ENCODE data around the gene TBP. TPM values are rescaled to one million over a fixed set of nuclear protein-coding genes. Genes with fewer than 3 reads are reported as not detected.

Gene TBP
- total RNA-seq, 1 experiment from 2014 or later, result 15.7 TPM

DNA sequence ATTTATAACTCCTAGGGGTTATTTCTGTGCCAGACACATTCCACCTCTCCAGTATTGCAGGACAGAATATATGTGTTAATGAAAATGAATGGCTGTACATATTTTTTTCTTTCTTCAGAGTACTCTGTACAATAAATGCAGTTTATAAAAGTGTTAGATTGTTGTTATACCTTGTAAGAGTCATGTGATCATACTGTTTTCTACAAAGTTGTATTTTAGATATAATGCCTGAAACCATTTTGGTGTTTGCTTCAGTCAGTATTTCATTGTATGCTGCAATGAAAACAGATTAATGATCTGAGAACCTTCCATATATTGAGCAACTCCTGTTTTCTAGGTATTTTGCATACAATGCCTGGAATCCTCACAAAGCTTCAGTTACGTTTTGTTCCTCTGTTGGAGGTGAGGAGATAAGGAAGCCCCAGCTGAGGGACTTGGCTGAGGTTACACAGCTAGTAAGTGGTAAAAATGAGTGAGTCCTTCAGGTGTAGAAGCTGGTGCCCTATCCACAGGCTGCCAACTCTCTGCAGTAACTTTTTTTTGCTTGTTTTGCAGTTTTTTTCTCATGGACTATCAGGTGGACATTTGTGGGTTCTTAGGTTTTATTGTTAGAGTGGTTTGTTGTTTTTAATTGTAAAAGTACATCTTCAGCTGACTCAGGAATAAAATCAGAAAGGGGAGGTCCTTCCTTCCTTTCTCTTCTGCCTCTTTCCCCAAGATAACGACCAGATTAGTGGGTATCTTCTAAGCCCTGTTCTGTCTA lies 18.7 kb downstream of the TBP start:
- Histone ChIP-seq H3K4me1 (ENCODE audit: insufficient read depth, low read length) (no peaks in the 10 kb centered on the region), H3K79me2 (ENCODE audit: low read length) (no peaks in the 10 kb centered on the region), H3K36me3 (ENCODE audit: low read depth, low read length) (peaks cover 18% of the 10 kb centered on the region; the same call in 1 of the 2 replicates), H4K20me1 (ENCODE audit: low read length) (no peaks in the 10 kb centered on the region), H2AFZ (ENCODE audit: low read length) (no peak overlapping the region), H3K9ac (ENCODE audit: low read length) (no peak overlapping the region), H3F3A (ENCODE audit: low read length, unreplicated experiment) (no peaks in the 10 kb centered on the region), H3K4me2 (ENCODE audit: low read length) (no peak overlapping the region), H3K9me3 (ENCODE audit: low read length) (no peaks in the 10 kb centered on the region), H3K4me3 (ENCODE audit: low read length) (no peak overlapping the region), H3K9me2 (replicated peaks; ENCODE audit: low read length) (no peaks in the 10 kb centered on the region), H3K27ac (ENCODE audit: low read length) (no peak overlapping the region), H3K27me3 (ENCODE audit: low read length) (no peaks in the 10 kb centered on the region)
- BruUV-seq (replicated peaks), result no TSS peak
- DNase-seq (no peak), ATAC-seq (no peak)
- ChIA-PET POLR2A (ENCODE audit: unreplicated experiment) (no interaction called here), CTCF (no interaction called here)
- intact Hi-C loops (cut with micrococcal nuclease), result no loop called here
- TF ChIP-seq, protein P1, sequence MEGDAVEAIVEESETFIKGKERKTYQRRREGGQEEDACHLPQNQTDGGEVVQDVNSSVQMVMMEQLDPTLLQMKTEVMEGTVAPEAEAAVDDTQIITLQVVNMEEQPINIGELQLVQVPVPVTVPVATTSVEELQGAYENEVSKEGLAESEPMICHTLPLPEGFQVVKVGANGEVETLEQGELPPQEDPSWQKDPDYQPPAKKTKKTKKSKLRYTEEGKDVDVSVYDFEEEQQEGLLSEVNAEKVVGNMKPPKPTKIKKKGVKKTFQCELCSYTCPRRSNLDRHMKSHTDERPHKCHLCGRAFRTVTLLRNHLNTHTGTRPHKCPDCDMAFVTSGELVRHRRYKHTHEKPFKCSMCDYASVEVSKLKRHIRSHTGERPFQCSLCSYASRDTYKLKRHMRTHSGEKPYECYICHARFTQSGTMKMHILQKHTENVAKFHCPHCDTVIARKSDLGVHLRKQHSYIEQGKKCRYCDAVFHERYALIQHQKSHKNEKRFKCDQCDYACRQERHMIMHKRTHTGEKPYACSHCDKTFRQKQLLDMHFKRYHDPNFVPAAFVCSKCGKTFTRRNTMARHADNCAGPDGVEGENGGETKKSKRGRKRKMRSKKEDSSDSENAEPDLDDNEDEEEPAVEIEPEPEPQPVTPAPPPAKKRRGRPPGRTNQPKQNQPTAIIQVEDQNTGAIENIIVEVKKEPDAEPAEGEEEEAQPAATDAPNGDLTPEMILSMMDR (conservative IDR thresholded peaks at IDR 0.05; ENCODE audit: low read depth, low read length), result no peak
- no peak for TF ChIP-seq EZH2phosphoT487 (IDR thresholded peaks at IDR 0.05; ENCODE audit: borderline replicate concordance, low read length)

DNA sequence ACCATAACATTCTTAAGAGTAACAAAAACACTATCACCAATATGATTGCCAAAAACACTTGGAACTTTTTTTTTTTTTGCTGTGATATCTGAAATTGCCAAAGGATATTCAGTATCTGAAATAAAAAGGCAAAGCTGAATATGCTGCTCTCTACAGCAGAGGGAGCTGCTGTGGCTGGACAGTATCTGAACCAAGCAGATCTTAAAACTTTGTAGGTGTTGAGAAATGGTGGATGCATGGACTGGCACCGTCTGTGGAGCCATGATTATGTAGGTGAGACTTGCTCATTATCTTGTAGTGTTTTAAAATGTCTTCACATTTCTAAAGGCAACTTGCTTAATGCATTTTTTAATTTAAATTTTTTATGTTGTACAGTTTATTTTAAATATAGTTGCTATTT lies 21.1 kb downstream of the TBP start:
- DNase-seq (peak; percentile 26), ATAC-seq (peak; percentile 66)
- no peak overlapping the region for H3K27ac ChIP-seq (ENCODE audit: low read length)
- no peak overlapping the region for H2AFZ ChIP-seq (ENCODE audit: low read length)
- POLR2A ChIA-PET (ENCODE audit: unreplicated experiment), result no interaction called here
- H3K79me2 ChIP-seq (ENCODE audit: low read length), result no peaks in the 10 kb centered on the region
- no peak overlapping the region for H3K4me3 ChIP-seq (ENCODE audit: low read length)
- intact Hi-C loops (cut with micrococcal nuclease), result no loop called here
- H4K20me1 ChIP-seq (ENCODE audit: low read length), result no peaks in the 10 kb centered on the region
- H3K4me1 ChIP-seq (ENCODE audit: insufficient read depth, low read length), result no peaks in the 10 kb centered on the region
- H3K9me2 ChIP-seq (replicated peaks; ENCODE audit: low read length), result no peaks in the 10 kb centered on the region
- no peaks in the 10 kb centered on the region for H3K9me3 ChIP-seq (ENCODE audit: low read length)
- peaks cover 11% of the 10 kb centered on the region; the same call in 1 of the 2 replicates for H3K36me3 ChIP-seq (ENCODE audit: low read depth, low read length)
- TF ChIP-seq EZH2 (IDR thresholded peaks at IDR 0.05; ENCODE audit: low read length, unreplicated experiment) (no peak), EZH2phosphoT487 (IDR thresholded peaks at IDR 0.05; ENCODE audit: borderline replicate concordance, low read length) (no peak)
- TF ChIP-seq, protein P1 (conservative IDR thresholded peaks at IDR 0.05; ENCODE audit: low read depth, low read length), result peak; percentile 55
- H3K27me3 ChIP-seq (ENCODE audit: low read length), result no peaks in the 10 kb centered on the region
- no peak overlapping the region for H3K4me2 ChIP-seq (ENCODE audit: low read length)
- no peaks in the 10 kb centered on the region for H3F3A ChIP-seq (ENCODE audit: low read length, unreplicated experiment)
- H3K9ac ChIP-seq (ENCODE audit: low read length), result no peak overlapping the region
- CTCF ChIA-PET, result no interaction called here
- no TSS peak for BruUV-seq (replicated peaks)

DNA sequence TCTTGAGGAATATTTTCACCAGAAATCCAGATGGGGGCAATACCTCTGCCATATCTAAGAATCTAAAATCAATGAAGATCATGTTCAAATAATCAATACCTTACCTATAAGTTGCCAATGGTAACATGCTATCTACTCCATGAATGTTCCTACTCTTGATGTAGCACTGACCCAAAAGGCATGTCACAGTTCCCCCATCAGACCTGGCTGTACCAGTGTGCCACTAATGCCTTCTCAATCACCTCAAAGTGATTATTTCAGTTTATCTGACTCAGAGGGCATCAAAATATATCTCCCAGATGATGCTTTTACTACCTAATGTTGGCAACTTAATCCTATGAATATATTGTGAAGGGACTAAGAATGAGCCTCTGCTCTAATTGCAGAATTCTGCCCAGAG lies 24.7 kb downstream of the TBP start:
- Histone ChIP-seq H3F3A (ENCODE audit: low read length, unreplicated experiment) (no peaks in the 10 kb centered on the region), H3K27ac (ENCODE audit: low read length) (no peak overlapping the region), H4K20me1 (ENCODE audit: low read length) (no peaks in the 10 kb centered on the region; the same call in 1 of the 2 replicates), H3K4me3 (ENCODE audit: low read length) (no peak overlapping the region), H3K4me2 (ENCODE audit: low read length) (no peak overlapping the region), H3K4me1 (ENCODE audit: insufficient read depth, low read length) (no peaks in the 10 kb centered on the region), H3K9me3 (ENCODE audit: low read length) (no peaks in the 10 kb centered on the region), H3K9me2 (replicated peaks; ENCODE audit: low read length) (no peaks in the 10 kb centered on the region), H3K79me2 (ENCODE audit: low read length) (peaks cover 15% of the 10 kb centered on the region), H3K36me3 (ENCODE audit: low read depth, low read length) (peaks cover 17% of the 10 kb centered on the region), H3K27me3 (ENCODE audit: low read length) (no peaks in the 10 kb centered on the region), H3K9ac (ENCODE audit: low read length) (no peak overlapping the region), H2AFZ (ENCODE audit: low read length) (no peak overlapping the region)
- TF ChIP-seq, protein P1 (conservative IDR thresholded peaks at IDR 0.05; ENCODE audit: low read depth, low read length), result no peak
- TF ChIP-seq EZH2phosphoT487 (IDR thresholded peaks at IDR 0.05; ENCODE audit: borderline replicate concordance, low read length), result no peak
- no peak for TF ChIP-seq EZH2 (IDR thresholded peaks at IDR 0.05; ENCODE audit: low read length, unreplicated experiment)
- intact Hi-C loops (cut with micrococcal nuclease), result no loop called here
- ChIA-PET CTCF (no interaction called here), POLR2A (ENCODE audit: unreplicated experiment) (no interaction called here)
- no peak for ATAC-seq
- no peak for DNase-seq
- BruUV-seq (replicated peaks), result no TSS peak
